ENCODE data around the gene CD101.

- TF ChIP-seq CTCF (IDR thresholded peaks at IDR 0.05) (no peak), POLR2A (IDR thresholded peaks at IDR 0.05) (no peak), POLR2AphosphoS5 (IDR thresholded peaks at IDR 0.05) (no peak), EP300 (IDR thresholded peaks at IDR 0.05) (no peak)
These were observed 7.6 kb downstream of the CD101 start for GRCh38 chr1:117009132-117009531.
